ENCODE results near the gene RPS18. TPM values are rescaled to one million over a fixed set of nuclear protein-coding genes. Genes with fewer than 3 reads are reported as not detected.
A peak's percentile ranks its signal among the peaks of the same experiment; 100 is the strongest.

The RPS18 gene
- total RNA-seq, 2 experiments from 2014 or later: 2,792 to 2,813 TPM

- peaks cover 46% of the 10 kb centered on the region for H3K4me1 Mint-ChIP-seq (ENCODE audit: low read depth)
- POLR2A ChIA-PET: interaction anchor here (0.6 to 3.4 kb wide), 6 partner anchors 9 to 215 kb away, joined by 3 to 50 read pairs (median 6); partner anchors contain the start of genes B3GALT4, HLA-DPB1, RGL2 and RPS18
These were observed 18.6 kb downstream of the RPS18 start for GRCh38 chr6:33290459-33290858.

GRCh38 chr6:33292996-33293682 lies 21.3 kb downstream of the RPS18 start:
- Mint-ChIP-seq H3K36me3 (ENCODE audit: low read depth) (peaks cover 55% of the 10 kb centered on the region), H3K27me3 (ENCODE audit: low read depth) (no peaks in the 10 kb centered on the region), H3K9me3 (ENCODE audit: insufficient read depth) (no peaks in the 10 kb centered on the region), H3K4me3 (no peak overlapping the region), H3K27ac (no peak overlapping the region), H3K4me1 (ENCODE audit: low read depth) (peaks cover 41% of the 10 kb centered on the region)
- ATAC-seq: no peak
- ChIA-PET POLR2A (interaction anchor here (0.9 kb wide), 1 partner anchor 321 kb away, joined by 4 read pairs; no protein-coding TSS in a partner anchor), CTCF (no interaction called here)
- DNase-seq: no peak

More at GRCh38 chr6:33290459-33290858, 18.6 kb downstream of the RPS18 start:
- Mint-ChIP-seq H3K27me3 (ENCODE audit: low read depth) (no peaks in the 10 kb centered on the region), H3K27ac (peak overlapping the region; percentile 87), H3K9me3 (ENCODE audit: insufficient read depth) (no peaks in the 10 kb centered on the region), H3K4me3 (peak overlapping the region; percentile 97), H3K36me3 (ENCODE audit: low read depth) (peaks cover 61% of the 10 kb centered on the region)
- CTCF ChIA-PET: interaction anchor here (0.6 to 2.6 kb wide), 5 partner anchors 8 to 42 kb away, joined by 3 to 25 read pairs (median 5); partner anchors contain the start of gene RGL2
- no peak for DNase-seq
- ATAC-seq: no peak

- H3K4me1 Mint-ChIP-seq (ENCODE audit: low read depth): peaks cover 37% of the 10 kb centered on the region
- no peaks in the 10 kb centered on the region for H3K9me3 Mint-ChIP-seq (ENCODE audit: insufficient read depth)
- no peak for ATAC-seq
- ChIA-PET POLR2A (interaction anchor here (1.9 kb wide), 1 partner anchor 17 kb away, joined by 5 read pairs; the partner anchor contains the start of gene B3GALT4), CTCF (no interaction called here)
- no peak for DNase-seq
- H3K36me3 Mint-ChIP-seq (ENCODE audit: low read depth): peaks cover 55% of the 10 kb centered on the region
- H3K27ac Mint-ChIP-seq: peak overlapping the region; percentile 3
- H3K27me3 Mint-ChIP-seq (ENCODE audit: low read depth): no peaks in the 10 kb centered on the region
- no peak overlapping the region for H3K4me3 Mint-ChIP-seq
These were observed 22.4 kb downstream of the RPS18 start for GRCh38 chr6:33294086-33294823.

GRCh38 chr6:33295621-33296369 lies 23.9 kb downstream of the RPS18 start:
- H3K27ac Mint-ChIP-seq: peak overlapping the region; percentile 51
- no peaks in the 10 kb centered on the region for H3K9me3 Mint-ChIP-seq (ENCODE audit: insufficient read depth)
- DNase-seq (no peak), ATAC-seq (no peak)
- no peak overlapping the region for H3K4me3 Mint-ChIP-seq
- H3K27me3 Mint-ChIP-seq (ENCODE audit: low read depth): no peaks in the 10 kb centered on the region
- H3K4me1 Mint-ChIP-seq (ENCODE audit: low read depth): peaks cover 35% of the 10 kb centered on the region
- peaks cover 60% of the 10 kb centered on the region for H3K36me3 Mint-ChIP-seq (ENCODE audit: low read depth)
- CTCF ChIA-PET: no interaction called here
- POLR2A ChIA-PET: interaction anchor here (1.0 to 1.9 kb wide), 3 partner anchors 14 to 19 kb away, joined by 4 to 5 read pairs (median 4); partner anchors contain the start of gene B3GALT4

- ATAC-seq (no peak), DNase-seq (no peak)
- Mint-ChIP-seq H3K4me3 (peak overlapping the region; percentile 98), H3K36me3 (ENCODE audit: low read depth) (peaks cover 61% of the 10 kb centered on the region), H3K27ac (no peak overlapping the region), H3K4me1 (ENCODE audit: low read depth) (peaks cover 37% of the 10 kb centered on the region), H3K9me3 (ENCODE audit: insufficient read depth) (no peaks in the 10 kb centered on the region), H3K27me3 (ENCODE audit: low read depth) (no peaks in the 10 kb centered on the region)
- POLR2A ChIA-PET: interaction anchor here (0.5 to 4.6 kb wide), 6 partner anchors 8 to 304 kb away, joined by 3 to 54 read pairs (median 6); partner anchors contain the start of genes B3GALT4, PFDN6, RPS18 and TAPBP
- CTCF ChIA-PET: interaction anchor here (1.5 to 6.6 kb wide), 3 partner anchors 7 to 19 kb away, joined by 5 to 51 read pairs (median 25); partner anchors contain the start of genes B3GALT4, PFDN6 and WDR46
These were observed 25.0 kb downstream of the RPS18 start for GRCh38 chr6:33296797-33297405.

GRCh38 chr6:33297406-33297955 lies 25.6 kb downstream of the RPS18 start:
- ChIA-PET CTCF (interaction anchor here (1.5 to 6.6 kb wide), 3 partner anchors 8 to 20 kb away, joined by 5 to 51 read pairs (median 25); partner anchors contain the start of genes B3GALT4, PFDN6 and WDR46), POLR2A (interaction anchor here (0.5 to 4.6 kb wide), 6 partner anchors 8 to 305 kb away, joined by 3 to 54 read pairs (median 6); partner anchors contain the start of genes B3GALT4, PFDN6, RPS18 and TAPBP)
- H3K27ac Mint-ChIP-seq: peak overlapping the region; percentile 55
- H3K4me3 Mint-ChIP-seq: peak overlapping the region; percentile 98
- H3K4me1 Mint-ChIP-seq (ENCODE audit: low read depth): peaks cover 37% of the 10 kb centered on the region
- DNase-seq (no peak), ATAC-seq (no peak)
- no peaks in the 10 kb centered on the region for H3K9me3 Mint-ChIP-seq (ENCODE audit: insufficient read depth)
- no peaks in the 10 kb centered on the region for H3K27me3 Mint-ChIP-seq (ENCODE audit: low read depth)
- H3K36me3 Mint-ChIP-seq (ENCODE audit: low read depth): peaks cover 55% of the 10 kb centered on the region

- ChIA-PET POLR2A (interaction anchor here (0.7 to 4.6 kb wide), 9 partner anchors 9 to 27 kb away, joined by 3 to 54 read pairs (median 17); partner anchors contain the start of genes B3GALT4, PFDN6, RPS18 and TAPBP), CTCF (interaction anchor here (1.5 to 6.6 kb wide), 6 partner anchors 9 to 29 kb away, joined by 4 to 51 read pairs (median 8); partner anchors contain the start of genes B3GALT4, PFDN6, RPS18 and VPS52)
- Mint-ChIP-seq H3K27ac (peak overlapping the region; percentile 99), H3K4me1 (ENCODE audit: low read depth) (peaks cover 37% of the 10 kb centered on the region), H3K4me3 (peak overlapping the region; percentile 98), H3K9me3 (ENCODE audit: insufficient read depth) (no peaks in the 10 kb centered on the region), H3K27me3 (ENCODE audit: low read depth) (no peaks in the 10 kb centered on the region), H3K36me3 (ENCODE audit: low read depth) (peaks cover 52% of the 10 kb centered on the region)
- ATAC-seq (peak; percentile 53), DNase-seq (peak; percentile 85)
These were observed 26.3 kb downstream of the RPS18 start for GRCh38 chr6:33297956-33298772.

- POLR2A ChIA-PET: interaction anchor here (0.9 to 4.6 kb wide), 9 partner anchors 8 to 454 kb away, joined by 3 to 54 read pairs (median 17); partner anchors contain the start of genes B3GALT4, PFDN6, RPS18 and TAPBP
These were observed 26.9 kb downstream of the RPS18 start, which contains the start of gene RGL2 for GRCh38 chr6:33298773-33299236. RGL2 (minus strand) TSS chr6:33298942; CDS start chr6:33298610, 332 bp downstream.

GRCh38 chr6:33299237-33299944 lies 27.5 kb downstream of the RPS18 start:
- H3K9me3 Mint-ChIP-seq (ENCODE audit: insufficient read depth): no peaks in the 10 kb centered on the region
- POLR2A ChIA-PET: interaction anchor here (0.6 to 4.6 kb wide), 11 partner anchors 9 to 1193 kb away, joined by 3 to 54 read pairs (median 6); partner anchors contain the start of genes B3GALT4, PFDN6, RPS18 and TAPBP
- H3K4me1 Mint-ChIP-seq (ENCODE audit: low read depth): peaks cover 33% of the 10 kb centered on the region
- peaks cover 50% of the 10 kb centered on the region for H3K36me3 Mint-ChIP-seq (ENCODE audit: low read depth)
- no peaks in the 10 kb centered on the region for H3K27me3 Mint-ChIP-seq (ENCODE audit: low read depth)
- DNase-seq (peak; percentile 95), ATAC-seq (peak; percentile 79)
- H3K27ac Mint-ChIP-seq: peak overlapping the region; percentile 99
- H3K4me3 Mint-ChIP-seq: peak overlapping the region; percentile 98
- CTCF ChIA-PET: interaction anchor here (0.7 to 6.6 kb wide), 16 partner anchors 9 to 102 kb away, joined by 3 to 51 read pairs (median 6); partner anchors contain the start of genes B3GALT4, PFDN6, RPS18 and TAPBP

More at GRCh38 chr6:33298773-33299236, 26.9 kb downstream of the RPS18 start, which contains the start of gene RGL2:
- peak within 1 kb of the TSS; percentile 99 for H3K27ac Mint-ChIP-seq
- peaks cover 54% of the 10 kb centered on the region for H3K36me3 Mint-ChIP-seq (ENCODE audit: low read depth)
- DNase-seq: peak; percentile 78
- peaks cover 37% of the 10 kb centered on the region for H3K4me1 Mint-ChIP-seq (ENCODE audit: low read depth)
- CTCF ChIA-PET: interaction anchor here (0.7 to 6.6 kb wide), 15 partner anchors 9 to 92 kb away, joined by 3 to 51 read pairs (median 6); partner anchors contain the start of genes B3GALT4, PFDN6, RPS18 and TAPBP
- no peaks in the 10 kb centered on the region for H3K9me3 Mint-ChIP-seq (ENCODE audit: insufficient read depth)
- H3K4me3 Mint-ChIP-seq: peak within 1 kb of the TSS; percentile 98
- no peaks in the 10 kb centered on the region for H3K27me3 Mint-ChIP-seq (ENCODE audit: low read depth)
- ATAC-seq: peak; percentile 43

Measured in activated CD8-positive, alpha-beta T cell treated with anti-CD3 and anti-CD28 coated beads, Interleukin-2, amount 10 ng/mL, durations not matched to agents 7 days and 5 days (primary cell).